ENCODE results near the gene OSBPL3. TPM values are rescaled to one million over a fixed set of nuclear protein-coding genes. Genes with fewer than 3 reads are reported as not detected.

OSBPL3 gene
- total and polyA plus RNA-seq, 2 donors (not counting 3 experiments of a cell fraction or from before 2014, with no cell fraction given): 7.5 to 27.1 TPM

DNA sequence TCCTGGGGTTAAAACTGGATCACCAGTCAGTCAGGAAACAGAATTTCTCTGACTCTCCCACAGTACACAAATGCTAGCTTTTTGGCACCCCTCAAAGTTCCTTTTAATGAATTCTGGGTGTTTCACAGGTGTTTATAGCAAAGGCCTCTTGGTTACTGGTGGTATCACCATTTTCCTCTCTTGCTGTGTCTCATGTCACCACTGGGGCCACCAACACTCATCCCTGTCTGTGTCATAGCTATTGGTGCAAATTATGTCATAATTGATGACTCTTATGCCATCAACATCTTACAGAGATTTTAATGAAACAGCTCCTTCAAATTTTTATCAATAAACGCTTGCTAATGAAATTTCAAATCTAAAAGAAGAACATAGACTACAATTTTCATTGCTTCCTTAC is 27.7 kb upstream of the OSBPL3 start:
- Histone ChIP-seq H4K20me1 (replicated peaks; ENCODE audit: control insufficient read depth, extremely low read depth, insufficient read depth, low read length) (no peaks in the 10 kb centered on the region), H3K79me2 (ENCODE audit: control insufficient read depth, insufficient read depth, low read length) (no peaks in the 10 kb centered on the region), H2AFZ (ENCODE audit: low read depth, low read length) (no peak overlapping the region), H3K9me1 (replicated peaks; ENCODE audit: control insufficient read depth, extremely low read depth, insufficient read depth, low read length) (no peaks in the 10 kb centered on the region), H3K27ac (ENCODE audit: insufficient read depth, low read depth, low read length) (no peak overlapping the region), H3K4me3 (replicated peaks in 1 of 3; ENCODE audit: insufficient read depth in 1 of 3, low read depth in 1 of 3, low read length in 3 of 3) (no peak overlapping the region), H3K9me3 (replicated peaks; ENCODE audit: control insufficient read depth, insufficient read depth, low read length) (no peaks in the 10 kb centered on the region), H3K9ac (replicated peaks; ENCODE audit: extremely low read depth, insufficient read depth, low read length) (no peak overlapping the region), H3K36me3 (ENCODE audit: control insufficient read depth in 2 of 2, extremely low read depth in 1 of 2, insufficient read depth in 2 of 2, low read length in 2 of 2) (no peaks in the 10 kb centered on the region), H3K4me2 (ENCODE audit: insufficient read depth, low read length) (no peak overlapping the region), H3K4me1 (ENCODE audit: control insufficient read depth, extremely low read depth, insufficient read depth, low read length) (no peaks in the 10 kb centered on the region), H3K27me3 (ENCODE audit: control insufficient read depth in 2 of 2, insufficient read depth in 2 of 2, low read length in 2 of 2) (no peaks in the 10 kb centered on the region)
- dilution Hi-C loops (cut with MboI; ENCODE audit: extremely low pct_ligation_motif_present, low sequenced_read_pairs) (no loop called here), intact Hi-C loops (cut with micrococcal nuclease) (no loop called here)
- FAIRE-seq (no peak), DNase-seq (ENCODE audit: low read depth, low spot score) (no peak)
- TF ChIP-seq, protein P1, sequence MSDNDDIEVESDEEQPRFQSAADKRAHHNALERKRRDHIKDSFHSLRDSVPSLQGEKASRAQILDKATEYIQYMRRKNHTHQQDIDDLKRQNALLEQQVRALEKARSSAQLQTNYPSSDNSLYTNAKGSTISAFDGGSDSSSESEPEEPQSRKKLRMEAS (IDR thresholded peaks at IDR 0.05; ENCODE audit: insufficient read depth, insufficient read length): no peak
- no peak for TF ChIP-seq POLR2A (IDR thresholded peaks at IDR 0.05; ENCODE audit: low read depth, low read length)
- TF ChIP-seq, protein P2, sequence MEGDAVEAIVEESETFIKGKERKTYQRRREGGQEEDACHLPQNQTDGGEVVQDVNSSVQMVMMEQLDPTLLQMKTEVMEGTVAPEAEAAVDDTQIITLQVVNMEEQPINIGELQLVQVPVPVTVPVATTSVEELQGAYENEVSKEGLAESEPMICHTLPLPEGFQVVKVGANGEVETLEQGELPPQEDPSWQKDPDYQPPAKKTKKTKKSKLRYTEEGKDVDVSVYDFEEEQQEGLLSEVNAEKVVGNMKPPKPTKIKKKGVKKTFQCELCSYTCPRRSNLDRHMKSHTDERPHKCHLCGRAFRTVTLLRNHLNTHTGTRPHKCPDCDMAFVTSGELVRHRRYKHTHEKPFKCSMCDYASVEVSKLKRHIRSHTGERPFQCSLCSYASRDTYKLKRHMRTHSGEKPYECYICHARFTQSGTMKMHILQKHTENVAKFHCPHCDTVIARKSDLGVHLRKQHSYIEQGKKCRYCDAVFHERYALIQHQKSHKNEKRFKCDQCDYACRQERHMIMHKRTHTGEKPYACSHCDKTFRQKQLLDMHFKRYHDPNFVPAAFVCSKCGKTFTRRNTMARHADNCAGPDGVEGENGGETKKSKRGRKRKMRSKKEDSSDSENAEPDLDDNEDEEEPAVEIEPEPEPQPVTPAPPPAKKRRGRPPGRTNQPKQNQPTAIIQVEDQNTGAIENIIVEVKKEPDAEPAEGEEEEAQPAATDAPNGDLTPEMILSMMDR (IDR thresholded peaks at IDR 0.05; ENCODE audit: extremely low read depth in 1 of 2, insufficient read depth in 1 of 2, low read depth in 1 of 2, low read length in 2 of 2): no peak
- ChIA-PET CTCF (interaction anchor here (0.7 to 1.2 kb wide), 4 partner anchors 9 to 28 kb away, joined by 3 to 5 read pairs (median 4); partner anchors contain the start of gene OSBPL3), POLR2A (no interaction called here)
- BruUV-seq (replicated peaks): no TSS peak

DNA sequence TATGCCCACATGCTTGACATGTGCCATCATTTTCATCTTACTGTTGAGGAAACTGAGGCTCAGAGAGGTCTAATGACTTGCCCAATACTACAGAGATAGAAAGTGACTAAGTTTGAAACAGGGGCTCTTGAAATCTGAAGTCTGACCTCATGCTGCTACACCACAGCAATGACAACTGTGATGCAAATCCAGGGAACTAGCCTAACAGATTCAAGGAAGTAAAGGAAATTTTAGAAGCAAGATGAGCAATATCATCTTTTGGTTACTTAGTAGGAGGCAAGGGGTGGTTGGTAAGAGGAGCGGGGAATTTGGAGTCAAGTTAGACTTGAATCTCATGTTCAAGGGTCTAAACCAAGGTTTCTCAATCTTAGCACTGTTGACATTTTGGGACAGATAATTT is 26.3 kb upstream of the OSBPL3 start:
- no peak for DNase-seq (ENCODE audit: low read depth, low spot score)
- CTCF ChIA-PET: no interaction called here

More for the DNA sequence above, 26.3 kb upstream of the OSBPL3 start:
- H3K4me2 ChIP-seq (ENCODE audit: insufficient read depth, low read length): no peak overlapping the region
- no peaks in the 10 kb centered on the region for H3K36me3 ChIP-seq (ENCODE audit: control insufficient read depth in 2 of 2, extremely low read depth in 1 of 2, insufficient read depth in 2 of 2, low read length in 2 of 2)
- H3K9me3 ChIP-seq (replicated peaks; ENCODE audit: control insufficient read depth, insufficient read depth, low read length): no peaks in the 10 kb centered on the region
- H3K9ac ChIP-seq (replicated peaks; ENCODE audit: extremely low read depth, insufficient read depth, low read length): no peak overlapping the region
- no peaks in the 10 kb centered on the region for H3K4me1 ChIP-seq (ENCODE audit: control insufficient read depth, extremely low read depth, insufficient read depth, low read length)
- H3K9me1 ChIP-seq (replicated peaks; ENCODE audit: control insufficient read depth, extremely low read depth, insufficient read depth, low read length): no peaks in the 10 kb centered on the region
- POLR2A ChIA-PET: no interaction called here
- no peaks in the 10 kb centered on the region for H3K79me2 ChIP-seq (ENCODE audit: control insufficient read depth, insufficient read depth, low read length)
- dilution Hi-C loops (cut with MboI; ENCODE audit: extremely low pct_ligation_motif_present, low sequenced_read_pairs): no loop called here
- H2AFZ ChIP-seq (ENCODE audit: low read depth, low read length): no peak overlapping the region
- H3K27me3 ChIP-seq (ENCODE audit: control insufficient read depth in 2 of 2, insufficient read depth in 2 of 2, low read length in 2 of 2): no peaks in the 10 kb centered on the region
- intact Hi-C loops (cut with micrococcal nuclease): no loop called here
- H4K20me1 ChIP-seq (replicated peaks; ENCODE audit: control insufficient read depth, extremely low read depth, insufficient read depth, low read length): no peaks in the 10 kb centered on the region
- H3K27ac ChIP-seq (ENCODE audit: insufficient read depth, low read depth, low read length): no peak overlapping the region
- BruUV-seq (replicated peaks): no TSS peak
- H3K4me3 ChIP-seq (replicated peaks in 1 of 3; ENCODE audit: insufficient read depth in 1 of 3, low read depth in 1 of 3, low read length in 3 of 3): no peak overlapping the region
- no peak for FAIRE-seq
- no peak for TF ChIP-seq EZH2 (IDR thresholded peaks at IDR 0.05; ENCODE audit: borderline replicate concordance, low read depth, low read length, severe bottlenecking)
- TF ChIP-seq POLR2AphosphoS5 (IDR thresholded peaks at IDR 0.05; ENCODE audit: insufficient read depth, low read depth, low read length): no peak
- TF ChIP-seq FOS (IDR thresholded peaks at IDR 0.05; ENCODE audit: borderline replicate concordance, insufficient read depth, low read length): no peak
- TF ChIP-seq GATA2 (IDR thresholded peaks at IDR 0.05; ENCODE audit: insufficient read depth, insufficient read length, low read depth, low read length): no peak

Measured in endothelial cell of umbilical vein (primary cell).